ENCODE results near the gene NRCAM. TPM values are rescaled to one million over a fixed set of nuclear protein-coding genes. Genes with fewer than 3 reads are reported as not detected.
"Not testable (repeated sequence)": the region's sequence is repeated elsewhere in the genome, so short reads cannot be mapped to it uniquely, and the experiment has no call there.

The NRCAM gene
- total RNA-seq, 1 donor from 2014 or later: 7.9 TPM

- no peak for DNase-seq (ENCODE audit: extremely low spot score in 2 of 2)
- H3K4me1 ChIP-seq: no peaks in the 10 kb centered on the region
- no peaks in the 10 kb centered on the region for H3K9me3 ChIP-seq
- TF ChIP-seq POLR2AphosphoS5 (IDR thresholded peaks at IDR 0.05; ENCODE audit: insufficient read depth in 1 of 2, low read depth in 1 of 2) (no peak), CTCF (IDR thresholded peaks at IDR 0.05) (no peak), POLR2A (IDR thresholded peaks at IDR 0.05) (no peak)
- intact Hi-C loops (cut with DNase I): no loop called here
- H3K36me3 ChIP-seq: no peaks in the 10 kb centered on the region
- H3K27me3 ChIP-seq: no peaks in the 10 kb centered on the region
- H3K27ac ChIP-seq: no peak overlapping the region
- no peak overlapping the region for H3K4me3 ChIP-seq
These were observed 104.5 kb downstream of the NRCAM start for GRCh38 chr7:108351729-108352131.

DNA sequence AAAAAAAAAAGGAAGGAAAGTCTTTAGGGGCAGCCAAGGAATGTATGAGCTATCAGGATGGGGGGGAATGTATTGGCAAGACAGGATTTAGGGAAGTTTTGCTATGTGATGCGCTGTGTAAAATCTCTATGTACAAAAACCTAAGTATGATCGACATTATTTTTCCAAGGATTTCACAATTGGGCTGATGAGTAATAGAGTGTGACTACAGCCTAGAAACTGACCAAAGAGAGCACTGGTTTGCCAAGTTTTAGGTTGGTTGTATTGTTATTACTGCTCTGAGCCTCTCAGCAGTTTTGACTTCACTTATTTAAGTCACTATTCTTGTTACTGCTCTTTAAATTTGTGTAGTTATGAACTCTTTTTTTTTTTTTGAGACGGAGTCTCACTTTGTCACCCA is 107.3 kb downstream of the NRCAM start:
- Histone ChIP-seq H3K4me3 (no peak overlapping the region), H3K4me1 (no peaks in the 10 kb centered on the region), H3K9me3 (no peaks in the 10 kb centered on the region), H3K27ac (no peak overlapping the region), H3K27me3 (no peaks in the 10 kb centered on the region), H3K36me3 (no peaks in the 10 kb centered on the region)
- DNase-seq (ENCODE audit: extremely low spot score in 2 of 2): no peak
- intact Hi-C loops (cut with DNase I): no loop called here
- TF ChIP-seq CTCF (IDR thresholded peaks at IDR 0.05): no peak
- TF ChIP-seq POLR2AphosphoS5 (IDR thresholded peaks at IDR 0.05; ENCODE audit: insufficient read depth in 1 of 2, low read depth in 1 of 2): no peak

GRCh38 chr7:108347616-108348015 is 108.6 kb downstream of the NRCAM start:
- Histone ChIP-seq H3K9me3 (no peaks in the 10 kb centered on the region), H3K4me1 (no peaks in the 10 kb centered on the region), H3K36me3 (no peaks in the 10 kb centered on the region), H3K4me3 (no peak overlapping the region), H3K27ac (no peak overlapping the region), H3K27me3 (no peaks in the 10 kb centered on the region)
- DNase-seq (ENCODE audit: extremely low spot score in 2 of 2): no peak
- intact Hi-C loops (cut with DNase I): no loop called here
- no peak for TF ChIP-seq POLR2A (IDR thresholded peaks at IDR 0.05)
- TF ChIP-seq POLR2AphosphoS5 (IDR thresholded peaks at IDR 0.05; ENCODE audit: insufficient read depth in 1 of 2, low read depth in 1 of 2): no peak

DNA sequence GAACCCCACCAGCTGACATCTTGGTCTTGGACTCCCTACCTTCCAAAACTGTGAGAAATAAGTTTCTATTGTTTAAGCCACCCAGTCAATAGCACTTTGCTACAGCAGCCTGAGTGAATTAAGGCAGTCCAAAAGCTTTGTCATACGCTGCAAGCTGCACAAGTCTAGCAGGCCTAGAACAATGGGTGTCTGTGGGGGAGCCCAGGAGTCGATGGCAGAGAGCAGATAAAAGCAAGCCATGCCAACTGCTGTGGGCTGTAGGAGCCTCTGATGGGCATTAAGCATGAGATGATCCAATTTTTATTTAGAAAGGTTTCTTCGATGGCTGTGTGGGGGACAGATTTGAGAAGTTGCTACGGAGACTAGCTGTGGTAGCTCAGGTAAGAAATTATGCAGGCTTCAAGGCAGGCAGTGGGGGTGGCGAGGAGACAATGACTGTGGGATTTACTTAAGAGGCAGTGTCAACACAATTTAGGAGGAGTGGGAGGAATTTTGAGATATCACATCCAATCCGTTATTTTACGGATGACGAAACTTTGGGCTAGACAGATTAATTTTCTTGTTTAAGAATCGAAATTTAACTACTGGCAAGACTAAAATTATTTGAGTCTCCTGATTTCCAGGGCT is 110.4 kb downstream of the NRCAM start:
- Histone ChIP-seq H3K36me3 (no peaks in the 10 kb centered on the region), H3K4me1 (no peaks in the 10 kb centered on the region), H3K4me3 (no peak overlapping the region), H3K27me3 (no peaks in the 10 kb centered on the region), H3K27ac (no peak overlapping the region), H3K9me3 (no peaks in the 10 kb centered on the region)
- intact Hi-C loops (cut with DNase I): no loop called here
- DNase-seq (ENCODE audit: extremely low spot score in 2 of 2): no peak
- TF ChIP-seq CTCF (IDR thresholded peaks at IDR 0.05) (no peak), POLR2AphosphoS5 (IDR thresholded peaks at IDR 0.05; ENCODE audit: insufficient read depth in 1 of 2, low read depth in 1 of 2) (no peak)

DNA sequence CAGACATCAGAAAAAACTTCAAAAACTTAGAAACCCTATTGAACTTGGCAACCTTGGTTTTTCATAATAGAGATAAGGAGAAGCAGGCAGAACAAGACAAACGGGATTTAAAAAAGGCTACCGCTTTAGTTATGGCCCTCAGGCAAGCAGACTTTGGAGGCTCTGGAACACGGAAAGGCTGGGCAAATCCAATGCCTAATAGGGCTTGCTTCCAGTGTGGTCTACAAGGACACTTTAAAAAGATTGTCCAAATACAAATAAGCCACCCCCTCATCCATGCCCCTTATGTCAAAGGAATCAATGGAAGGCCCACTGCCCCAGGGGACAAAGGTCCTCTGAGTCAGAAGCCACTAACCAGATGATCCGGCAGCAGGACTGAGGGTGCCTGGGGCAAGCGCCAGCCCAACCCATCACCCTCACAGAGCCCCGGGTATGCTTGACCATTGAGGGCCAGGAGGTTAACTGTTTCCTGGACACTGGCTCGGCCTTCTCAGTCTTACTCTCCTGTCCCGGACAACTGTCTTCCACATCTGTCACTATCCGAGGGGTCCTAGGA is 115.3 kb downstream of the NRCAM start:
- TF ChIP-seq POLR2AphosphoS5 (IDR thresholded peaks at IDR 0.05; ENCODE audit: insufficient read depth in 1 of 2, low read depth in 1 of 2): no peak
- no peak for TF ChIP-seq POLR2A (IDR thresholded peaks at IDR 0.05)
- TF ChIP-seq CTCF (IDR thresholded peaks at IDR 0.05): no peak
- Histone ChIP-seq H3K27ac (no peak overlapping the region), H3K4me1 (no peaks in the 10 kb centered on the region), H3K27me3 (no peaks in the 10 kb centered on the region), H3K4me3 (no peak overlapping the region), H3K36me3 (no peaks in the 10 kb centered on the region), H3K9me3 (no peaks in the 10 kb centered on the region)
- no peak for DNase-seq (ENCODE audit: extremely low spot score in 2 of 2)
- intact Hi-C loops (cut with DNase I): no loop called here

GRCh38 chr7:108340406-108340805 is 115.8 kb downstream of the NRCAM start:
- H3K27ac ChIP-seq; DNase-seq (ENCODE audit: extremely low spot score in 2 of 2); H3K9me3 ChIP-seq; H3K4me1 ChIP-seq; H3K4me3 ChIP-seq; intact Hi-C loops (cut with DNase I); H3K27me3 ChIP-seq; H3K36me3 ChIP-seq: not testable (repeated sequence)

Measured in vagina (tissue), 2 donors.